Heart left ventricle (tissue), 16 donors: ENCODE data around the gene CDK6. TPM values are rescaled to one million over a fixed set of nuclear protein-coding genes. Genes with fewer than 3 reads are reported as not detected.

Experiments
- ATAC-seq, 4 donors: fragments of 200-7000 bp; cut with Tn5 transposase; one replicate each; pipeline ENCODE4 v1.9.1; 2020 to 2022; ENCODE audit warnings: moderate library complexity in 4 of 4, mild to moderate bottlenecking in 3 of 4, moderate number of reproducible peaks in 1 of 4
- DNase-seq, 5 donors: peaks; one replicate each; pipeline ENCODE4 v3.0.0-alpha.2; 2020
- H3K27ac ChIP-seq, 12 donors: fragments of 200-600 bp; sonication (generic) in 4 of 12; one replicate each; pipeline versions ENCODE4 v1.5.0 to v1.8.0; 2016 to 2022; ENCODE audit warnings: mild to moderate bottlenecking in 2 of 12
- H3K27me3 ChIP-seq, 9 donors: fragments of 200-600 bp; sonication (generic) in 2 of 9; one replicate each; pipeline versions ENCODE4 v1.5.1 to v1.8.0; 2016 to 2022; ENCODE audit warnings: mild to moderate bottlenecking in 3 of 9
- H3K36me3 ChIP-seq, 9 donors: fragments of 200-600 bp; sonication (generic) in 2 of 9; one replicate each; pipeline versions ENCODE4 v1.5.0 to v1.8.0; 2018 to 2022; ENCODE audit warnings: mild to moderate bottlenecking in 2 of 9
- H3K4me1 ChIP-seq, 12 donors: fragments of 200-600 bp; sonication (generic) in 4 of 12; one replicate each; pipeline versions ENCODE4 v1.5.0 to v1.8.0; 2016 to 2022; ENCODE audit warnings: mild to moderate bottlenecking in 3 of 12
- H3K4me3 ChIP-seq, 12 donors: fragments of 200-600 bp; sonication (generic) in 4 of 12; one replicate each; pipeline versions ENCODE4 v1.5.0 to v1.8.0; 2017 to 2022; ENCODE audit warnings: mild to moderate bottlenecking in 9 of 12, moderate library complexity in 4 of 12
- H3K9me3 ChIP-seq, 12 donors: fragments of 200-600 bp; sonication (generic) in 4 of 12; one replicate each; pipeline versions ENCODE4 v1.5.0 to v1.8.0; 2016 to 2022; ENCODE audit warnings: mild to moderate bottlenecking in 1 of 12
- POLR2A ChIP-seq, 2 donors: fragments of 450-650 bp; IDR thresholded peaks; one replicate each; pipeline ENCODE4 v1.6.1; 2017; ENCODE audit warnings: antibody characterized with exemption in 2 of 2, mild to moderate bottlenecking in 2 of 2, moderate library complexity in 2 of 2
- WGBS, 4 donors: extraction: QIAGEN DNeasy Blood & Tissue Kit in 2 of 4; methylation state at CpG; one replicate each; pipeline versions ENCODE4 v1.1.5 to v1.1.7; 2013 to 2018; 5-methylcytosine and 5-hydroxymethylcytosine counted together
- intact Hi-C, 10 donors: fragments of 100-400 bp; cut with DNase I; formaldehyde crosslinking; loops; one replicate each; pipeline versions ENCODE4 v1.11.1 to v1.14.2; 2022
- polyA plus RNA-seq, 2 donors: library from polyadenylated mRNA; stranded (reverse); fragments of 200-250 nt; gene quantifications; one replicate each; pipeline ENCODE4 v1.2.3, GENCODE V29; 2013
- total RNA-seq, 9 donors: library from RNA; depleted of rRNA in 2 of 9; stranded (reverse); fragments of >200 nt in 2 of 9; fragmentation: NEBNext Ultra II Directional in 3 of 9; extraction: Animal tissue kit (Norgen Biotek cat#: 25700) in 3 of 9; gene quantifications; one replicate each; pipeline versions ENCODE4 v1.1.0 to v1.2.4, GENCODE V29; 2016 to 2023
- TF ChIP-seq, protein P1 (sequence below), 12 donors: fragments of 200-600 bp; sonication (generic) in 4 of 12; IDR thresholded peaks; one replicate each; pipeline versions ENCODE4 v1.5.0 to v1.8.0; 2018 to 2022; ENCODE audit warnings: antibody characterized with exemption in 12 of 12, mild to moderate bottlenecking in 5 of 12
- donor health status: ischemic (EF 13 %, LVEDD 7.1; RV severe dilation, severe dysfunction).
- donor health status: healthy with polysubstance abuse.
- donor health status: DM: no; HTN: yes; CAD: no.
- donor health status: DM: no; HTN: no; CAD: no.
- donor health status: ischemic (EF 25% LVEDD 6.9; RV normal size, moderate dysfunction).
- donor health status: ischemic (EF 25% LVEDD 5.7; RV mildly dilated, moderate dysfunction).
- donor health status: healthy.
- donor health status: DM: yes; HTN: yes; CAD: no.
- donor health status: ischemic (EF 35%, LVEDD 5.7; RV mildly dilated, moderate dysfunction).
- donor health status: nonischemic (EF 11% LVEDD 7.7; RV severe dilation, severe dysfunction).
- donor health status: DM: yes; HTN: yes; CAD: no.
- donor health status: PGD.
- donor health status: ischemic (EF 29% LVEDD 5.4; RV normal size, mild dysfunction).
- donor health status: nonischemic (EF 23%, LVEDD 6.1; RV moderate dilation, normal function).

CDK6 gene
- total and polyA plus RNA-seq, 11 donors: 2.2 to 40.5 (median 18.7) TPM

DNA sequence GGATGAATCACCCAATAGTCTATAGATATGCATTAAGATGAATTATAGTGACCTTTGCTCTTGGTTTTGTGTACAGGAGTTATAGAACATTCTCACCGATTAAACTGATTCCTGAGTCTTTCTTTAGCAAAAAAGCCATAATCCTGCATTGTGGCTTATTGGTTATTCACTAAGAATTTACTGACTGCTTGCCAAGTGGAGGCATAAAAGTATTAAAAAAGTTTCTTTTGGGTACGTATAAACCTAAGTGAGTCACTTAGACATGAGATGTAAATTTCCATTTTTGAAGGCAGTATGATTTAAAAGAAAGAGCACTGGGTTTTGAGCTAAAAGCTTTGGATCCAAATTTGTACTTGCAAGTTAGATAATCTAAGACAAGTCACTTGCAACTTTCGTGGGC lies 100.7 kb downstream of the CDK6 start:
- H3K27ac ChIP-seq: no peak overlapping the region
- H3K4me1 ChIP-seq: peaks cover 0 to 28% (median 10%) of the 10 kb centered on the region in 12 donors
- TF ChIP-seq, protein P1, sequence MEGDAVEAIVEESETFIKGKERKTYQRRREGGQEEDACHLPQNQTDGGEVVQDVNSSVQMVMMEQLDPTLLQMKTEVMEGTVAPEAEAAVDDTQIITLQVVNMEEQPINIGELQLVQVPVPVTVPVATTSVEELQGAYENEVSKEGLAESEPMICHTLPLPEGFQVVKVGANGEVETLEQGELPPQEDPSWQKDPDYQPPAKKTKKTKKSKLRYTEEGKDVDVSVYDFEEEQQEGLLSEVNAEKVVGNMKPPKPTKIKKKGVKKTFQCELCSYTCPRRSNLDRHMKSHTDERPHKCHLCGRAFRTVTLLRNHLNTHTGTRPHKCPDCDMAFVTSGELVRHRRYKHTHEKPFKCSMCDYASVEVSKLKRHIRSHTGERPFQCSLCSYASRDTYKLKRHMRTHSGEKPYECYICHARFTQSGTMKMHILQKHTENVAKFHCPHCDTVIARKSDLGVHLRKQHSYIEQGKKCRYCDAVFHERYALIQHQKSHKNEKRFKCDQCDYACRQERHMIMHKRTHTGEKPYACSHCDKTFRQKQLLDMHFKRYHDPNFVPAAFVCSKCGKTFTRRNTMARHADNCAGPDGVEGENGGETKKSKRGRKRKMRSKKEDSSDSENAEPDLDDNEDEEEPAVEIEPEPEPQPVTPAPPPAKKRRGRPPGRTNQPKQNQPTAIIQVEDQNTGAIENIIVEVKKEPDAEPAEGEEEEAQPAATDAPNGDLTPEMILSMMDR (IDR thresholded peaks at IDR 0.05): no peak
- TF ChIP-seq POLR2A (IDR thresholded peaks at IDR 0.05): no peak
- no peaks in the 10 kb centered on the region for H3K9me3 ChIP-seq
- H3K27me3 ChIP-seq: no peaks in the 10 kb centered on the region
- intact Hi-C loops: no loop called here
- no peaks in the 10 kb centered on the region for H3K36me3 ChIP-seq
- H3K4me3 ChIP-seq: no peak overlapping the region
- 88 to 92% (median 90%) methylated on average over 3 of the region's 3 CpGs for WGBS, 4 donors
- DNase-seq: no peak
- ATAC-seq: no peak

DNA sequence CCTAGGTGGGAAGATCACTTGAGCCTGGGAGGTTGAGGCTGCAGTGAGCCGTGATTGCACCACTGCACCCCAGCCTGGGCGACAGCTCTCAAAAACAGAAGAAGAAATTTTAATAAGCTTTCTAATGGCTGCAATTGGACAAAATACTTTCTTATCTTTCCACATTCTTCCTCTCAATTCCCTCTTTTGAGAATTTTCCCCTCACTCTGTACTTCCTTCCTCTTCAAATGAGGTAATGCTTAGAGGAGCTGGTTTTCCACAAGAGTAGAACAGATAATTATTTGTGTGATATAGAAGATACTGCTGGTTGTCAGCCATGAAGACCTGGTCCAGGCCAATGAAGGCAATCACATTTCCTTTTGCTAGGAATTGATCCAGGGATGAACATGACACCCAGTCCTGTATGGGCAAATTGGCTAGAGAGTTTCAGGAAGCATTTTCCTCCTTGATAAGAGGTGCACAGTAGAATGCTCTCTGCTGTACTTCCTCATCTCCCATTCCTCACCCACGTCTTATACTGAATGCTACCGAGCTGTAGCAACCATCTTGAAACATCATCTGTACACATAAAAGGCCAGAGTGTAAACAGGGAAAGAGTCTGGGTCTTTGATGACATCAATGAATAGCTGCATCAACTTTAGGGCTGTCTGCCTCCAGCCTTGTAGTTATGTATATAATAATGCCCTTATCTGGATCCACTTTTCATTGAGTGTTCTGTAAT lies 103.9 kb downstream of the CDK6 start:
- ATAC-seq (peak in 1 of 4 donors; percentile 22), DNase-seq (no peak)
- H3K36me3 ChIP-seq: no peaks in the 10 kb centered on the region
- H3K4me1 ChIP-seq: peaks cover 0 to 31% (median 10%) of the 10 kb centered on the region in 12 donors
- no peaks in the 10 kb centered on the region for H3K9me3 ChIP-seq
- TF ChIP-seq POLR2A (IDR thresholded peaks at IDR 0.05): no peak
- TF ChIP-seq, protein P1 (IDR thresholded peaks at IDR 0.05): no peak
- H3K27ac ChIP-seq: peak overlapping the region in 5 of 12 donors; percentile 16 to 74 (median 24)
- no peak overlapping the region for H3K4me3 ChIP-seq
- WGBS, 4 donors: 52 to 69% (median 62%) methylated on average over 4 of the region's 4 CpGs
- no peaks in the 10 kb centered on the region for H3K27me3 ChIP-seq
- intact Hi-C loops: no loop called here

DNA sequence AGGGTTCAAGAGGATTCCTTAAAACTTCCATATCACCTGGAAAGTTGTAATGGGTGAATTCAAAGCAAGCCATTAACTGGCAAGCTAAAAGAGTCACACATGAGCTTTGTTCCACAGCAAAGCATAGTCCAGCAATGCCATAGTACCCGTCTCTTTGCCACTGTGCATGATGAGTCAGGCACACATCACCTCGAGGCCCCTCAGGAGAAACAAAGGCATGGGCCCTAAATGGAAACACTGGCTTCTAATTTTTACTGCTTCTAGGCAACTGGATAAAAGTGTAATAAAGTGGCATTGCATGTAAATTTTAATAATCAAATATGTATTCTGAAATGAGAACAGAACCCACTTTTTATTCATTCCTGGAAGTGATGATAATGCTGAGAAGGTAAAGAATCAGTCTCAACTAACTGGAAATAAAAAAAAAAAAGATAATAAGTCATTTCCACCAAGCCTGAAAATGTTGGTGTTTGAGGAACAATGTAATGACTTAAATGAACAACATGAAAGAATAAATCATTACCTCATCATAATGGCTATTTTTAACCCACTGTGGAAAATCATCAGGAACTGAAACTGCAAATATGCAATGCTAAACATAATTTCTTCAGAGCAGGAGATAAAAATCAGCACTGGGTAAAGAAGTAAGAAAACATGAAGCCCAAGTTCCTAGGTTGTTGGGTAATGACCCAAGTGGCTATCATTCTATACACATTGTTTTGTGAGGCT lies 104.9 kb downstream of the CDK6 start:
- Histone ChIP-seq H3K9me3 (no peaks in the 10 kb centered on the region), H3K4me1 (peaks cover 0 to 31% (median 10%) of the 10 kb centered on the region in 12 donors), H3K27ac (peak overlapping the region in 6 of 12 donors; percentile 7 to 74 (median 24)), H3K27me3 (no peaks in the 10 kb centered on the region), H3K4me3 (no peak overlapping the region), H3K36me3 (no peaks in the 10 kb centered on the region)
- WGBS, 4 donors: 73 to 92% (median 84%) methylated on average over 2 of the region's 2 CpGs
- no peak for TF ChIP-seq POLR2A (IDR thresholded peaks at IDR 0.05)
- TF ChIP-seq, protein P1 (IDR thresholded peaks at IDR 0.05): no peak
- ATAC-seq (peak; percentile 23 to 67 (median 48)), DNase-seq (no peak)
- intact Hi-C loops: no loop called here

DNA sequence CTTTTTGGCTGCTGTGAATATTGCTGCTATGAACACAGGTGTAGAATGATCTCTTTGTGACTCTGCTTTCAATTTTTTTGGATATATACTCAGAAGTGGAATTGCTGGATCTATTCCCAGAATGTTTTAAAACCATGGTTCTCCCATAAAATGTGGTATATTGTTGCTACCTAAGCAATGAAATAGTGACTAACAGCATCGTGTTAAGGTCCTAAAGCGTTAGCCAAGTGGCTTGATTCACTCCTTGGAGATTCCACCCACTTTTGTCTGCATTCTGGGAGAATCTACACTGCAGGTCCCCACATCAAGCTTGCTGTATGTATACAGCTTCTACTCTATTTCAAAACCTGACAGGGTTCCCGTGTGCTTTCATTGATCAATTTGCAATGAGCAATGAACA lies 105.6 kb downstream of the CDK6 start:
- H3K4me3 ChIP-seq: no peak overlapping the region
- TF ChIP-seq, protein P1 (IDR thresholded peaks at IDR 0.05): no peak
- TF ChIP-seq POLR2A (IDR thresholded peaks at IDR 0.05): no peak
- intact Hi-C loops: no loop called here
- H3K27ac ChIP-seq: no peak overlapping the region
- no peaks in the 10 kb centered on the region for H3K36me3 ChIP-seq
- WGBS, 4 donors: 94 to 96% (median 95%) methylated on average over 3 of the region's 3 CpGs
- no peaks in the 10 kb centered on the region for H3K27me3 ChIP-seq
- ATAC-seq (no peak), DNase-seq (no peak)
- peaks cover 0 to 31% (median 10%) of the 10 kb centered on the region in 12 donors for H3K4me1 ChIP-seq
- H3K9me3 ChIP-seq: no peaks in the 10 kb centered on the region
